Islet of Langerhans (tissue), 1 donor: ENCODE data around the gene B3GALT4.

Experiments
- FAIRE-seq: peaks from one replicate; lab custom pipeline; 2011; peaks lifted over from hg19 to GRCh38; lab: Jason Lieb, UNC

B3GALT4 gene

DNA sequence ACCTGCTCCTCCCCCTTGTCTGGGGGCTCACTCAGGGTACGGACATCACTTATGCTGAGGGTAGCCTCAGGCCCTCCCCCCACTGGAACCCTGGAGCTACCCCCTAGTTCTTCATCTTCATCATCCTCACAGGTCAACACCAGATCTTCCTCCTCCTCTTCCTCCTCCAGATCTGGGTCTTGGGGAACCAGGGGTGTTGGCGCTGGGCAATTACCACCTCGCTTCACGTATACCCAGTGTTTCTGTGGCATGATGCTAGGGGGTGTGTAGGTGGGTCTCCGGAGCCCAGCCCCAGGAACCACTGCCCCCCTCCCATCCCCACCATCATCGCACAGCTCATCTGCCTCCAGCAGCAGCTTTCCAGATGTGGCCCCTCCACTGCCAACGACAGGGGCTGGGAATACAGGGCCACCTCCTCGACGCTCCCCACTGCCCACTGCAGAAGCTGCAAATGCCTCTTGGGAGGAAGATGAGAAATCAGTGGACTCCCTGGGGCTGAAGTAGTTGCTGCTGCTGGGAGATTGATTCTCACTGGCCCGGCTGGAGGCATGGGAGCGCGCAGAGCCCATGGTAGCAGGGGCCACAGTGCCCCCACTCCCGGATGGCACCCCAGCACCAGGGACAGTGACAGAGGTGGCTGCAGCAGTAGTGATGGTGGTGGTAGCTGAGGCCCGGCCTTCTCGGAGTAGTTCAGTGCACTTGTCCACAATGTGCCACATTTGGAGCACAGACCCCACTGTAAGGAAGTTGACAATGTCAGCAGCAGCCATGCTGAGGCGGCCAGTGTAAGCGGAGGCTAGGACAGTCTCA is 39.1 kb downstream of the B3GALT4 start:
- no peak for FAIRE-seq

GRCh38 chr6:33316603-33317418 is 39.9 kb downstream of the B3GALT4 start:
- no peak for FAIRE-seq

DNA sequence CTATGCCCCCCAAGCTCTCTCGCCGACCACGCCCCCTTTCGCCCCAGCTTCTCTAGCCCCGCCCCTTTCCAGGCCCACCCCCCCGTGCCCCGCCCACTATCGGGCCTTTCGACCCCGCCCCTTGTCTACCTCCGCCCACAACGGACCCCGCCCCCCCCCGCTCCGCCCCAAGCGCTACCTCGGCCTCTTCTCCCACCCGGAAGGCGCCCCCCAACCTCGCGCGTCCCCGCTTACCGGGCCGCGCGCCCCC is 40.4 kb downstream of the B3GALT4 start:
- no peak for FAIRE-seq

GRCh38 chr6:33317669-33318425 is 40.9 kb downstream of the B3GALT4 start, which contains the start of gene ZBTB22:
Gene ZBTB22 (minus strand): TSS chr6:33317744. CDS start chr6:33316916, 828 bp downstream.
- no peak for FAIRE-seq

DNA sequence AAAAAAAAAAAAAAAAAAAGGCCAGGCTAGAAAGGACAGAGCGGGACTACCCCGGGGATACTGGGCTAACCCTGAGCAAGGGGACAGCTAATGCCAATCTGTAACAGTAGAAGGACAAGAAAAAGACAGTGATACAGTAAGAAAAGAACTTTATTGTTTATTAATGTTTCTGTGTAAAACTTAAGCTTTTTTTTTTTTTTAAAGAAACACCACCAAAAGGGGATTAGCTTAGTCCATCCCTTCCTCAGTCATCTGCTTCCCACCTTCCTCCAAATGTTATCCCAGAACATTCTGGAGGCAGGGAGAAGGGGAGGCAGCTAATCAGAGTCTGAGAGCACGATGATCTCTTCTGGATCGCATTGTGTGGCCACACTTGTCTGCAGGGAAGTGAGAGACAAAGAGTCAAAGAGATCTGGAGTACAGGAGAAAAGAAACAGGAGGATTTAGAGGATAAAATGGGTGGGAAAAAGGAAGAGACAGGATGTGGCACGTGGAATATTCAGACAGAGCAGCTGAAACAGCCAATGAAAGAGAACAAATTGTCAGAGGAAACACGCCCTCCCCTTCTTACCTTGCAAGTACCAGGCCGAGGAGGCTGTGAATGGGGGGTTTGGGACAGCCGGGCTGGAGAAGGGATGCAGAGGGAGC is 41.6 kb downstream of the B3GALT4 start:
- no peak for FAIRE-seq

DNA sequence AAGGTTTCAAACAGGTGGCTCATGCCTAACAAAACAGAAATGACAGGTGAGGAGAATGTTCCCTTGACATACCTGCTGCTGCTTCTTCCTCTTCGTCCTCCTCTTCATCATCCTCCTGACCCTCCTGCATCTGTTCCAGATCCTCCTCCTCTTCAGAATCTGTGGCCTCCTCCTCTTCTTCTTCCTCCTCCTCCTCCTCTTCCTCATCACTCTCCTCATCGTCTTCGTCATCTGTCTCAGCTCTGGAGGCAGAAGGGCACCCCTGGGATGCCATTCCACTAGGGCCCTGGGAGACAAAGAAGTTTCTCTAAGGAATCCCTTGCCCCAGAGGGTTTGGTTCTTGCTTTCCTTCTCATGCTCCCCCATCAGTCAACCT is 43.0 kb downstream of the B3GALT4 start:
- FAIRE-seq, result no peak

- FAIRE-seq, result no peak
Observed at GRCh38 chr6:33320315-33321181, 43.6 kb downstream of the B3GALT4 start.

DNA sequence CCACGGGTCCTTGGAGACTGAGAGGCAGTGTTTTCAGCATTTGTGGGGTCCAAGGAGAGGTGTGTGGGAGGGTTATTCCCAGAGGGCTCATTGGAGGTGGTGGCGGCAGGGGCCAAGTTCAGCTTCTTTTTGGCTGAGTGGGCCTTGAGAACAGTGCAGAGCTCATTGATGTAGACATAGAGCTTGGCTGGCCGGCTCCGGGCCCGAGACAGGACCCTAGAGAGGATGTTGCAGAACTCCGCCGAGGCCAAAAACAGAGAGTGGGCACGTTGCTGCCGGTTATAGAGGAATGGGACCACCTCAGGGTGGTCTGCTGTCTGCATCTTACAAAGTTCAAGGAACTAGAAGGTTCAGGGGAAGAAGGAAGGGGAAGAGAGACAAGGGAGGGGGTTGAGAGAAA is 44.3 kb downstream of the B3GALT4 start:
- no peak for FAIRE-seq

GRCh38 chr6:33323623-33323948 is 46.7 kb downstream of the B3GALT4 start:
- no peak for FAIRE-seq

- FAIRE-seq, result no peak
Observed at GRCh38 chr6:33324125-33324524, 47.2 kb downstream of the B3GALT4 start.
